HFF-Myc (cell line): Measurements from ENCODE around the gene SLAMF9.

Source experiments
- DNase-seq: peaks from one replicate; pipeline ENCODE4 v3.0.0-alpha.2; 2011; ENCODE audit warnings: low read depth; ENCODE audit errors: extremely low read depth
- H3K4me3 ChIP-seq: replicated peaks from 2 replicates; pipeline ENCODE4 v1.5.1; 2011; ENCODE audit warnings: low read depth, mild to moderate bottlenecking, control low read depth, low read length
- CTCF ChIP-seq: IDR thresholded peaks from 2 replicates; pipeline ENCODE4 v1.5.1; 2012; ENCODE audit warnings: mild to moderate bottlenecking, low read depth, low read length, control low read depth; ENCODE audit errors: missing control alignments

Gene SLAMF9

GRCh38 chr1:159917533-159918351 lies 36.3 kb downstream of the SLAMF9 start:
- no peak for TF ChIP-seq CTCF
- H3K4me3 ChIP-seq = no peak overlapping the region
- DNase-seq = no peak

DNA sequence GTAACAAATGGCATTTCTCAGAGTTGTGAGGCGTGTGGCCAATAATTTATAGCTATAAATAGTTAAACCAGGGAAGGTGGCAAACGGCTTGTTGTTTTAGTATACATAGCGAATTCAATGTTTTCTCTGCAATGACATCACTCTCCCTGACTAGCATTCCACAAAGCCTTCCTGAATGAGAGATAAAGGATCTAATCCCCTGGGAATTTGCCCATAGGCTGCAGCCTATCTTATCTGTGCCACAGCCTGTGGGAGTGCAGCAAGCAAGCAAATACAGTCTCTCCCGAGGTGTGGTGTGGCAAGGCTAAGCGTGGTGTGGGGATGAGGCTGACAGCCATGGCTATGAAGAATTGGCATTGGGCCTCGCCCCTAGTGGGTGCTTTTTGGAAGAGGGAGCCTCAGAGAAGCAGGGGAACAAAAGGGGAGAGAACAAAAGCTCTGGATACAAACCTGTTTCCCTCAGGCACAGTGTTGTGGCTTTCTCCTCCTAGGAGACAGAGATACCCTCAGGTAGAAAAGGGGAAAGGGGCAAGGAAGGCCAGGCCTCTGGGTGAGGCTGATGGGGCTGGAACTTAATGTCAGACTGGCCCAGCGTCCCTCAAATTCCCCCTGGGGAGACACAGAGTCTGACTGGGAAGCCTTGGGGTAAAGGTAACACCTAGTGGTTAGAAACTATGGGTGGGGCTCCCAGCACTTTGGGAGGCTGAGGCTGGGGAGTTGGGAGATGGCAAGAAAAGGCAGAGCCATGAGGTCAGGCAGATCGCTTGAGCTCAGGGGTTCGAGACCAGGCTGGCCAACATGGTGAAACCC lies 37.6 kb downstream of the SLAMF9 start:
- TF ChIP-seq CTCF = no peak
- no peak overlapping the region for H3K4me3 ChIP-seq
- DNase-seq = no peak

DNA sequence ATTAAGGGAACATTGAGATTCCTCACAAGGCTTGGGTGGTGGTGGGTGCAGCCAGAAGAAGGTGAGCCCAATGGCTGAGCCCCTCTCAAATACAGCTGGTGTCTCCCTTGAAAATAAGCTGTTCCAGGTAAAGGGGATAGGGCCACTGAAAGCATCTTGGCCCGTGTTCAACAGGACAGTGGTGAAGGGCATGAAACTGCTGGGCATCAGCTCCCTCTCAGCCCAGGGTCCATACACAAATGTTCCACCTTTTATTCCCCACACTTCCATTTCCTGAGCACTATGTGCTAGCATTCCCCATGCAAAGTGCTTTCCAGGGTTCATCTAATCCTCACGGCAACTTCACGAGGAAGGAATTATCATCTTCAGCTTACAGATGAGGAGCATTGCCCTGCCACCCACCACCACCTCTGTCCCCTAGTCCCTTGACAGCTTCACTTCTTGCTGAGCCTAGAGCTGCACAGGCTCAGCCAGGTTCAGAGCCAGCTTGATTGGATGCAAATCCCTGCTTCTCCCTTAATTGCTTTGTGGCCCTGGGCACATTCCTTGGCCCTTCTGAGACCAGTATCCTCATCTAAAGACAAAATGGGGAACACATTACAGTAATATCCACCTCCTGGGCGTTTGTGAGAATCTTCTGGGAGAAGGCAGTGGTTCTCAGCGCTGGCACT lies 38.3 kb downstream of the SLAMF9 start:
- no peak for DNase-seq
- no peak for TF ChIP-seq CTCF
- H3K4me3 ChIP-seq = no peak overlapping the region

- DNase-seq = no peak
- no peak overlapping the region for H3K4me3 ChIP-seq
- TF ChIP-seq CTCF = no peak
Observed at GRCh38 chr1:159914252-159915018, 39.6 kb downstream of the SLAMF9 start.

GRCh38 chr1:159913451-159914192 lies 40.4 kb downstream of the SLAMF9 start:
- no peak overlapping the region for H3K4me3 ChIP-seq
- DNase-seq = no peak
- TF ChIP-seq CTCF = no peak
